Testis (tissue), 3 donors: ENCODE data around the gene RAB26. TPM values are rescaled to one million over a fixed set of nuclear protein-coding genes. Genes with fewer than 3 reads are reported as not detected.

ENCODE experiments used
- DNase-seq: peaks from one replicate; pipeline ENCODE4 v3.0.0-alpha.2; 2019
- H3K27ac ChIP-seq, 2 donors: fragments of 200-600 bp; sonication (generic); one replicate each; pipeline ENCODE4 v1.5.1; 2019
- H3K27me3 ChIP-seq: fragments of 200-600 bp; sonication (generic); one replicate; pipeline ENCODE4 v1.5.1; 2019
- H3K36me3 ChIP-seq: fragments of 200-600 bp; sonication (generic); one replicate; pipeline ENCODE4 v1.5.1; 2017; ENCODE audit warnings: low read depth; ENCODE audit errors: missing control alignments
- H3K4me1 ChIP-seq: fragments of 200-600 bp; sonication (generic); one replicate; pipeline ENCODE4 v1.5.1; 2019
- H3K4me3 ChIP-seq, 2 donors: fragments of 200-600 bp; sonication (generic); one replicate each; pipeline ENCODE4 v1.5.1; 2017 to 2019
- H3K9me3 ChIP-seq: fragments of 200-600 bp; sonication (generic); one replicate; pipeline ENCODE4 v1.5.1; 2017
- CTCF ChIP-seq, 3 experiments: fragments of 450-650 bp in 2 of 3; fragments of 200-600 bp in 1 of 3; sonication (generic) in 1 of 3; IDR thresholded peaks; one replicate each; pipeline ENCODE4 v1.5.1; 2016 to 2019; ENCODE audit warnings: antibody characterized with exemption in 3 of 3, mild to moderate bottlenecking in 2 of 3, moderate library complexity in 1 of 3
- POLR2A ChIP-seq: fragments of 450-650 bp; IDR thresholded peaks from one replicate; pipeline ENCODE4 v1.6.1; 2017; ENCODE audit warnings: antibody characterized with exemption, mild to moderate bottlenecking, moderate library complexity
- WGBS, 2 donors: methylation state at CpG; one replicate each; pipeline ENCODE4 v1.1.5; 2018; 5-methylcytosine and 5-hydroxymethylcytosine counted together
- intact Hi-C: fragments of 100-400 bp; cut with DNase I; formaldehyde crosslinking; loops from one replicate; pipeline ENCODE4 v1.15.1; 2023; ENCODE audit warnings: low total_unique reads
- polyA plus RNA-seq: library from polyadenylated mRNA; stranded (reverse); fragments of 350-450 nt; fragmentation: Illumina TruSeq; extraction: RNeasy Lipid Tissue Mini Kit (QIAGEN cat#74804); gene quantifications from one replicate; pipeline ENCODE4 v1.2.3, GENCODE V29; 2014; ENCODE audit warnings: low read depth, low replicate concordance; ENCODE audit not compliant: insufficient read depth
- total RNA-seq, 2 donors: library from RNA; depleted of rRNA; stranded (reverse); fragments of >200 nt; gene quantifications; one replicate each; pipeline ENCODE4 v1.2.3, GENCODE V29; 2016

RAB26 gene
- total and polyA plus RNA-seq, 3 donors from 2014 or later = 1.5 to 3.6 (median 3.2) TPM

- Histone ChIP-seq H3K4me3 (peak overlapping the region; percentile 26), H3K36me3 (no peaks in the 10 kb centered on the region), H3K4me1 (peaks cover 9% of the 10 kb centered on the region), H3K9me3 (no peaks in the 10 kb centered on the region), H3K27ac (no peak overlapping the region), H3K27me3 (no peaks in the 10 kb centered on the region)
- DNase-seq = no peak
- no peak for TF ChIP-seq POLR2A
- TF ChIP-seq CTCF (IDR thresholded peaks at IDR 0.05) = no peak
- intact Hi-C loops = no loop called here
- WGBS, 2 donors = 0 to 7% methylated on average over 3 to 46 of the region's 49 CpGs
Observed at GRCh38 chr16:2195322-2196161, 47.1 kb downstream of the RAB26 start.

GRCh38 chr16:2196162-2196980 lies 47.9 kb downstream of the RAB26 start, which contains the start of gene CASKIN1:
CASKIN1 (minus strand) TSS chr16:2196605; CDS start chr16:2196432, 173 bp downstream.
- no peaks in the 10 kb centered on the region for H3K27me3 ChIP-seq
- intact Hi-C loops = no loop called here
- WGBS, 2 donors = 1% methylated on average over 68 of the region's 129 CpGs; no CpG with 5 or more reads in 1 of the 2 donors
- peak within 1 kb of the TSS; percentile 26 for H3K4me3 ChIP-seq
- no peaks in the 10 kb centered on the region for H3K9me3 ChIP-seq
- DNase-seq = no peak
- H3K27ac ChIP-seq = no peak within 1 kb of the TSS
- H3K36me3 ChIP-seq = no peaks in the 10 kb centered on the region
- peaks cover 9% of the 10 kb centered on the region for H3K4me1 ChIP-seq
- TF ChIP-seq CTCF (IDR thresholded peaks at IDR 0.05) (no peak), POLR2A (no peak)

DNA sequence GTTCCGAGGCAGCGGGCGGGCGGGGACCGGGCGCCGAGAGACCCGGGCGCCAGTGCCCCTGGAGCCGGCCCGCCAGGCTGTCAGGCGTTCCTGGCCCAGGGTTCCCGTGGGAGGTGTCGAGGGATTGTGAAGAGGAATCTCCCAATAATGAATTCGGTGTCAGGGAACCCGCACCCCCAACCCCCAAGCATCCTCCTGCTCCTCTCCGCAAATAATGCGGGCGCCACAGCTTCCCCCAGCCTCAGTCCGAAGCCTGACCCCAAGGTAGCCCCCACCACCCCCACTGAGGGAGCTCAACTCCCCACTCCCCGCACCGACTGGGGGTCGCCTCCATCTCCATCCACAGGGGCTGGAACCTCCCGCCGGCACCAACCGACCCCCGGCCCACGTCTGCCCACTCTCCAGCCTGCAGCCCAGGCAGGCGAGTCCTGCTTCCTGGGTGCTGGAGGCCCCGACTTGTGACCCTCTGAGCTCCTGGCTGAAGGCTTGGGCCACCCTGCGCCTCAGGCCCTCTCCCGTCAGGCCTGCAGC lies 48.6 kb downstream of the RAB26 start:
- H3K4me3 ChIP-seq = peak overlapping the region in 1 of 2 donors; percentile 13
- H3K27me3 ChIP-seq = no peaks in the 10 kb centered on the region
- TF ChIP-seq CTCF (IDR thresholded peaks at IDR 0.05) (no peak), POLR2A (no peak)
- no peaks in the 10 kb centered on the region for H3K9me3 ChIP-seq
- no peak for DNase-seq
- WGBS, 2 donors = 25 to 31% methylated on average over 12 to 31 of the region's 32 CpGs
- intact Hi-C loops = no loop called here
- no peak overlapping the region for H3K27ac ChIP-seq
- H3K36me3 ChIP-seq = no peaks in the 10 kb centered on the region
- H3K4me1 ChIP-seq = peaks cover 9% of the 10 kb centered on the region

DNA sequence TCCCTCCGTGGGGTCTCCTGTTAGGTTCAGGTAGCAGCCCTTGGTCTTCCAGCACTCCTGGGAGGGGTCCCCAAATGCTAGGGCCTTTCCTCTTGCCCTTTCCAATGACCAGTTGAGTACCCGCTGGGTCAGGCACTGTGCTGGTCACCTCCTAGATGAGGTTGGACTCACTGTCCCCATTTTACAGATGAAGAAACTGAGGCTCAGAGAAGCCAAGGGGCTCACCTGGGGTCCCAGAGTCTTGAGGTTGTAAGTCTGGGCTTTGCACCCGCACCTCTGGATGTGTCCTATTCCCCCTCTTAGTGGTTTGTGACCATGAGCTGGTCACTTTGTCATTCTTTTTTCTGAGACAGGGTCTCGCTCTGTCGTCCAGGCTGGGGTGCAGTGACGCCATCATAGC lies 49.3 kb downstream of the RAB26 start:
- no peaks in the 10 kb centered on the region for H3K9me3 ChIP-seq
- TF ChIP-seq POLR2A (no peak), CTCF (IDR thresholded peaks at IDR 0.05) (no peak)
- 67 to 78% methylated on average over 5 to 6 of the region's 6 CpGs for WGBS, 2 donors
- DNase-seq = no peak
- H3K27ac ChIP-seq = no peak overlapping the region
- H3K4me1 ChIP-seq = peaks cover 9% of the 10 kb centered on the region
- no peaks in the 10 kb centered on the region for H3K27me3 ChIP-seq
- no peak overlapping the region for H3K4me3 ChIP-seq
- no peaks in the 10 kb centered on the region for H3K36me3 ChIP-seq
- intact Hi-C loops = no loop called here
